B cell (primary cell): ENCODE measurements around the gene BIRC7. TPM values are rescaled to one million over a fixed set of nuclear protein-coding genes. Genes with fewer than 3 reads are reported as not detected.

Source experiments
- ATAC-seq: fragments of 200-7000 bp; cut with Tn5 transposase; one replicate; pipeline ENCODE4 v1.10.0; 2021; ENCODE audit warnings: low read depth, mild to moderate bottlenecking, moderate number of reproducible peaks, moderate library complexity
- CTCF ChIA-PET: fragments of 350-600 bp; sonication (Branson Sonifier 250); formaldehyde crosslinking; loops from one replicate; lab custom pipeline; 2021; ENCODE audit warnings: antibody characterized with exemption, inconsistent platforms; lab: Charles Lee
- POLR2A ChIA-PET: fragments of 350-600 bp; sonication (Branson Sonifier 250); formaldehyde crosslinking; loops from one replicate; lab custom pipeline; 2021; ENCODE audit warnings: antibody characterized with exemption; lab: Charles Lee
- DNase-seq: peaks from one replicate; pipeline ENCODE4 v3.0.0; 2013
- H2AFZ ChIP-seq: 2 replicates; pipeline ENCODE4 v1.6.1; 2012; ENCODE audit warnings: mild to moderate bottlenecking, low read depth, low read length; ENCODE audit not compliant: insufficient read depth, poor library complexity, severe bottlenecking
- H3K27ac ChIP-seq, 2 donors: 1 replicate in 1 of 2; 2 replicates in 1 of 2; pipeline ENCODE4 v1.5.1; 2012 to 2013; ENCODE audit warnings: low read length in 2 of 2, mild to moderate bottlenecking in 2 of 2, moderate library complexity in 1 of 2
- H3K27me3 ChIP-seq, 4 experiments: fragments of 200-600 bp in 1 of 4; sonication (generic) in 1 of 4; replicated peaks in 1 of 4; 1 replicate in 2 of 4; 2 replicates in 2 of 4; pipeline versions ENCODE4 v1.6.1 to v1.7.0; 2013 to 2016; ENCODE audit warnings: low read length in 3 of 4, mild to moderate bottlenecking in 2 of 4, mixed read lengths in 1 of 4, moderate library complexity in 1 of 4; ENCODE audit not compliant: insufficient read depth in 4 of 4, control insufficient read depth in 3 of 4; ENCODE audit errors: control extremely low read depth in 1 of 4
- H3K36me3 ChIP-seq, 2 experiments: replicated peaks in 1 of 2; 1 replicate in 1 of 2; 2 replicates in 1 of 2; pipeline versions ENCODE4 v1.6.1 to v1.7.1; 2013; ENCODE audit warnings: low read length in 1 of 2; ENCODE audit not compliant: insufficient read depth in 2 of 2, control insufficient read depth in 1 of 2; ENCODE audit errors: control extremely low read depth in 1 of 2, extremely low read depth in 1 of 2
- H3K4me1 ChIP-seq, 2 donors: fragments of 200-600 bp in 1 of 2; sonication (generic) in 1 of 2; 1 replicate in 1 of 2; 2 replicates in 1 of 2; pipeline versions ENCODE4 v1.5.1 to v1.6.1; 2013 to 2017; ENCODE audit warnings: low read length in 2 of 2; ENCODE audit not compliant: control insufficient read depth in 2 of 2, insufficient read depth in 2 of 2
- H3K4me2 ChIP-seq: replicated peaks from 2 replicates; pipeline ENCODE3; 2012; ENCODE audit warnings: mild to moderate bottlenecking, low read depth, low read length; ENCODE audit not compliant: poor library complexity, severe bottlenecking
- H3K4me3 ChIP-seq, 5 experiments: fragments of 200-600 bp in 1 of 5; sonication (generic) in 1 of 5; 1 replicate in 3 of 5; 2 replicates in 2 of 5; pipeline versions ENCODE4 v1.5.1 to v1.7.0; 2011 to 2016; ENCODE audit warnings: low read length in 4 of 5, mild to moderate bottlenecking in 4 of 5, low read depth in 2 of 5, control low read depth in 1 of 5, moderate library complexity in 1 of 5; ENCODE audit not compliant: insufficient read depth in 1 of 5; ENCODE audit errors: control extremely low read depth in 1 of 5, extremely low read depth in 1 of 5
- H3K79me2 ChIP-seq: fragments of 200-600 bp; sonication (generic); one replicate; pipeline ENCODE4 v1.6.0; 2016; ENCODE audit warnings: low read length; ENCODE audit not compliant: control insufficient read depth, insufficient read depth
- H3K9ac ChIP-seq: fragments of 200-600 bp; sonication (generic); 2 replicates; pipeline ENCODE4 v1.6.1; 2017; ENCODE audit warnings: mild to moderate bottlenecking, low read length, moderate library complexity
- H3K9me3 ChIP-seq, 3 donors: one replicate each; pipeline versions ENCODE4 v1.6.1 to v1.7.1; 2013; ENCODE audit warnings: low read length in 2 of 3; ENCODE audit not compliant: control insufficient read depth in 2 of 3, insufficient read depth in 1 of 3; ENCODE audit errors: control extremely low read depth in 1 of 3
- H4K20me1 ChIP-seq: 2 replicates; pipeline ENCODE4 v1.6.0; 2012; ENCODE audit warnings: mild to moderate bottlenecking, low read length; ENCODE audit not compliant: insufficient read depth, control insufficient read depth, poor library complexity, severe bottlenecking
- H3K27ac Mint-ChIP-seq: one replicate; pipeline ENCODE4 v1.8.0; 2021; ENCODE audit warnings: mixed read lengths
- H3K27me3 Mint-ChIP-seq: one replicate; pipeline ENCODE4 v1.8.0; 2021; ENCODE audit warnings: mixed read lengths
- H3K4me1 Mint-ChIP-seq: one replicate; pipeline ENCODE4 v1.8.0; 2021; ENCODE audit warnings: mixed read lengths
- H3K4me3 Mint-ChIP-seq: one replicate; pipeline ENCODE4 v1.8.0; 2021; ENCODE audit warnings: mixed read lengths
- H3K9me3 Mint-ChIP-seq: one replicate; pipeline ENCODE4 v1.8.0; 2022; ENCODE audit warnings: mixed read lengths; ENCODE audit not compliant: insufficient read depth
- CTCF ChIP-seq: fragments of 200-600 bp; IDR thresholded peaks from one replicate; pipeline ENCODE4 v1.8.0; 2022; ENCODE audit warnings: antibody characterized with exemption, mild to moderate bottlenecking
- EZH2 ChIP-seq: IDR thresholded peaks from 2 replicates; pipeline ENCODE4 v1.6.1; 2012; ENCODE audit warnings: borderline replicate concordance, low read depth, mild to moderate bottlenecking, moderate library complexity, low read length; ENCODE audit not compliant: insufficient read depth, poor library complexity, severe bottlenecking
- WGBS: methylation state at CpG from one replicate; pipeline ENCODE4 v1.1.5; 2013; ENCODE audit warnings: missing lambda C conversion rate; ENCODE audit not compliant: insufficient coverage; 5-methylcytosine and 5-hydroxymethylcytosine counted together
- intact Hi-C: fragments of 100-400 bp; cut with micrococcal nuclease; formaldehyde crosslinking; loops from one replicate; pipeline ENCODE4 v1.10.0; 2022
- polyA plus RNA-seq: library from polyadenylated mRNA; depleted of rRNA; stranded (reverse); fragments of >200 nt; gene quantifications from 2 replicates; pipeline ENCODE4 v1.2.3, GENCODE V29; 2012
- total RNA-seq, 2 donors: library from RNA; stranded (reverse); fragments of 120-200 nt in 1 of 2; gene quantifications; 1 replicate in 1 of 2; 2 replicates in 1 of 2; pipeline versions ENCODE4 v1.2.3 to v1.2.4, GENCODE V29; 2013 to 2022

BIRC7 gene
- total and polyA plus RNA-seq, 2 donors (not counting 1 experiment from before 2014, with no cell fraction given): 0.12 TPM; not detected in 1

GRCh38 chr20:63186528-63187316, 49.0 kb upstream of the BIRC7 start:
- no peak overlapping the region for H3K27ac ChIP-seq
- H3K4me1 ChIP-seq: no peaks in the 10 kb centered on the region
- TF ChIP-seq EZH2 (no peak), CTCF (no peak)
- H3K4me3 ChIP-seq: no peak overlapping the region
- 94% methylated on average over 6 of the region's 8 CpGs for WGBS
- H3K4me1 Mint-ChIP-seq: no peaks in the 10 kb centered on the region
- H3K27me3 ChIP-seq: peaks cover 0 to 16% (median 2%) of the 10 kb centered on the region in 4 experiments
- H3K79me2 ChIP-seq: no peaks in the 10 kb centered on the region
- DNase-seq (no peak), ATAC-seq (no peak)
- H3K9ac ChIP-seq: no peak overlapping the region
- no peaks in the 10 kb centered on the region for H3K36me3 ChIP-seq
- H3K9me3 ChIP-seq: no peaks in the 10 kb centered on the region
- CTCF ChIA-PET: no interaction called here
- no peaks in the 10 kb centered on the region for H3K9me3 Mint-ChIP-seq
- no peak overlapping the region for H3K4me2 ChIP-seq
- H3K4me3 Mint-ChIP-seq: no peak overlapping the region
- H3K27me3 Mint-ChIP-seq: peaks cover 6% of the 10 kb centered on the region
- no peaks in the 10 kb centered on the region for H4K20me1 ChIP-seq
- H3K27ac Mint-ChIP-seq: no peak overlapping the region
- POLR2A ChIA-PET: no interaction called here
- no peak overlapping the region for H2AFZ ChIP-seq
- intact Hi-C loops: no loop called here

GRCh38 chr20:63187338-63188158, 48.2 kb upstream of the BIRC7 start:
- intact Hi-C loops: no loop called here
- H3K27ac Mint-ChIP-seq: no peak overlapping the region
- no peak overlapping the region for H3K4me3 ChIP-seq
- no peaks in the 10 kb centered on the region for H3K9me3 Mint-ChIP-seq
- H3K36me3 ChIP-seq: no peaks in the 10 kb centered on the region
- H3K4me3 Mint-ChIP-seq: no peak overlapping the region
- no peak for ATAC-seq
- no peaks in the 10 kb centered on the region for H4K20me1 ChIP-seq
- H3K27me3 ChIP-seq: peaks cover 0 to 9% (median under 1%) of the 10 kb centered on the region in 4 experiments
- no peak overlapping the region for H3K9ac ChIP-seq
- no peak overlapping the region for H3K27ac ChIP-seq
- H3K4me1 Mint-ChIP-seq: no peaks in the 10 kb centered on the region
- ChIA-PET POLR2A (no interaction called here), CTCF (no interaction called here)
- TF ChIP-seq CTCF (no peak), EZH2 (no peak)
- H2AFZ ChIP-seq: no peak overlapping the region
- peaks cover 6% of the 10 kb centered on the region for H3K27me3 Mint-ChIP-seq
- no peaks in the 10 kb centered on the region for H3K79me2 ChIP-seq
- DNase-seq: no peak
- no peaks in the 10 kb centered on the region for H3K4me1 ChIP-seq
- H3K9me3 ChIP-seq: no peaks in the 10 kb centered on the region
- 82% methylated on average over 6 of the region's 7 CpGs for WGBS
- H3K4me2 ChIP-seq: no peak overlapping the region
